Measurements from ENCODE around the gene PLP2. TPM values are rescaled to one million over a fixed set of nuclear protein-coding genes. Genes with fewer than 3 reads are reported as not detected.
A peak's percentile ranks its signal among the peaks of the same experiment; 100 is the strongest.

PLP2 gene
- total RNA-seq, 6 experiments from 2014 or later: 163 to 214 (median 178) TPM

DNA sequence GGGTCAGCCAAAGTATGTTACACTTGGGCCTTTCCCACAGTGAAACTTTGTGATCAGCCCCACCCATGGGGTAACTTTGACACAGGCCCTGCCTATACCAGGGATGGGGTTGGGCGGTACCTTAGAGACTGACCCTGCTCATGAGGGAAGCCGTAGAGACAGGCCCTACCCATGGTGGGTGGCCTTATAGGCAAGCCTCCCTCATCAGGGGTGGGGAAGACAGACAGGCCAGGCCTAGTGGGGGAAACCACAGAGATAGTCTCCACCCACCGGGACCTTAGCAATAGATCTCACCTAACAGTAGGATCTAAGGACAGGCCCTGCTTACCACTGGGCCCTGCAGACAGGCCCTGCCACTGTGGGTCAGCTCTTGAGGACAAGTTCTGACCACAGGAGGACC lies 6.8 kb downstream of the PLP2 start:
- DNase-seq: no peak
- Mint-ChIP-seq H3K4me1 (ENCODE audit: low read depth) (no peaks in the 10 kb centered on the region; the same call in 1 of the 2 replicates), H3K9me3 (no peaks in the 10 kb centered on the region), H3K27ac (no peak overlapping the region), H3K27me3 (ENCODE audit: insufficient read depth) (no peaks in the 10 kb centered on the region), H3K36me3 (ENCODE audit: low read depth) (peaks cover 29% of the 10 kb centered on the region), H3K4me3 (no peak overlapping the region)
- TF ChIP-seq, protein P1, sequence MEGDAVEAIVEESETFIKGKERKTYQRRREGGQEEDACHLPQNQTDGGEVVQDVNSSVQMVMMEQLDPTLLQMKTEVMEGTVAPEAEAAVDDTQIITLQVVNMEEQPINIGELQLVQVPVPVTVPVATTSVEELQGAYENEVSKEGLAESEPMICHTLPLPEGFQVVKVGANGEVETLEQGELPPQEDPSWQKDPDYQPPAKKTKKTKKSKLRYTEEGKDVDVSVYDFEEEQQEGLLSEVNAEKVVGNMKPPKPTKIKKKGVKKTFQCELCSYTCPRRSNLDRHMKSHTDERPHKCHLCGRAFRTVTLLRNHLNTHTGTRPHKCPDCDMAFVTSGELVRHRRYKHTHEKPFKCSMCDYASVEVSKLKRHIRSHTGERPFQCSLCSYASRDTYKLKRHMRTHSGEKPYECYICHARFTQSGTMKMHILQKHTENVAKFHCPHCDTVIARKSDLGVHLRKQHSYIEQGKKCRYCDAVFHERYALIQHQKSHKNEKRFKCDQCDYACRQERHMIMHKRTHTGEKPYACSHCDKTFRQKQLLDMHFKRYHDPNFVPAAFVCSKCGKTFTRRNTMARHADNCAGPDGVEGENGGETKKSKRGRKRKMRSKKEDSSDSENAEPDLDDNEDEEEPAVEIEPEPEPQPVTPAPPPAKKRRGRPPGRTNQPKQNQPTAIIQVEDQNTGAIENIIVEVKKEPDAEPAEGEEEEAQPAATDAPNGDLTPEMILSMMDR (IDR thresholded peaks at IDR 0.05): no peak

GRCh38 chrX:49179358-49179757 lies 7.7 kb downstream of the PLP2 start:
- H3K36me3 Mint-ChIP-seq (ENCODE audit: low read depth): peaks cover 29% of the 10 kb centered on the region
- no peaks in the 10 kb centered on the region for H3K9me3 Mint-ChIP-seq
- DNase-seq: no peak
- TF ChIP-seq, protein P1 (IDR thresholded peaks at IDR 0.05): no peak
- peaks cover 4% of the 10 kb centered on the region for H3K4me1 Mint-ChIP-seq (ENCODE audit: low read depth)
- no peak overlapping the region for H3K27ac Mint-ChIP-seq
- no peak overlapping the region for H3K4me3 Mint-ChIP-seq
- no peaks in the 10 kb centered on the region for H3K27me3 Mint-ChIP-seq (ENCODE audit: insufficient read depth)

- peaks cover 18% of the 10 kb centered on the region for H3K36me3 Mint-ChIP-seq (ENCODE audit: low read depth)
- peak overlapping the region; percentile 66; the same call in 1 of the 2 replicates for H3K4me3 Mint-ChIP-seq
- peaks cover 4% of the 10 kb centered on the region; the same call in 1 of the 2 replicates for H3K4me1 Mint-ChIP-seq (ENCODE audit: low read depth)
- no peaks in the 10 kb centered on the region for H3K9me3 Mint-ChIP-seq
- TF ChIP-seq, protein P1 (IDR thresholded peaks at IDR 0.05): no peak
- H3K27ac Mint-ChIP-seq: peak overlapping the region; percentile 62
- no peak for DNase-seq
- no peaks in the 10 kb centered on the region; the same call in 1 of the 2 replicates for H3K27me3 Mint-ChIP-seq (ENCODE audit: insufficient read depth)
Measured at GRCh38 chrX:49183701-49184281, 12.1 kb downstream of the PLP2 start.

DNA sequence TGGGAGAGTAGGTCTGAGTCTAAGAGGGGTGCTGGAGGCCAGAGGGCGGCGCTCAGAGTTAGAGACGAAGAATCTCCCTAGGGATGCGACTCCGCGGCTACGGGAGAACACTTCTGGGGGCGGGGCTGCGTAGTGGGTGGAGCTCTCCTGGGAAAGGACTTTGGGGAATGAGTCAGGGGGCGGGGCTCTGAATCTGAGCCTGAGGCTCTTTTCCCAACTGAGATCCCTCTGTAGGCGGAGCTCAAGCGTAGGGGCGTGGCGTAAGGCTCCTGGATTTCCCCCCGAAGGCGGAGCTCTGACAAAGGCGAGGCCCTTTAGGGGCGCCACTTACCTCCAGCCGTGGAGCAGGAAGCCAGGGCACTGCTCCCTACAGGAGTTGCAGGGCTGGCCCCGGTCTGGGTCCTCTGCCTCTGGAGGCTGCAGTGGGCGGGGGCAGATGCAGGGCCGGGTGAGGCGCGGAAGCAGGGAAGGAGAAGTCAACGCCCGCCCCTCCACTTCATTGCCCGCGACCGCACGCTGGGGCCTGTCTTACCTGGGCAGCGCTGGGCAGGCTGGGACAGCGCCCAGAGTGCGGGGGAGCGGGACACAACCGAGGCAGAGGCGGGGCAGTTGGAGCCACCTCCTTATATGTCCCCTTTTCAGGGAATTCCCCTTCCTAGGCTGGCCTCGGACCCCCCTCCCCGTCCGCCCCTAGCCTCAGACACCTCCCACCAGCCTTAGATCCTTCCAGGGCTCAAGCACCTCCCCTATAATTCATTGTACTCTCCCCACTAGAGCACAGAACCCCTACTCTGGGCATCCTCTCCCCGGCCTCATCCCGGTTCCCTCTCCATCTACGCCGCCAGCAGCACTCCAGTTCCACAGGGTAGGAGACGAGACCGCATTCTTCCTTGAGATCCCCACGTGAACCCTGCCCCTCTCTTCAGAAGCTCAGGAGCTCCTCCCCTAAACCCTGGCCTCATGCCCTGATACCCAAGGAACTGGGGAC lies 12.9 kb downstream of the PLP2 start:
- TF ChIP-seq, protein P1 (IDR thresholded peaks at IDR 0.05): no peak
- H3K27me3 Mint-ChIP-seq (ENCODE audit: insufficient read depth): no peaks in the 10 kb centered on the region; the same call in 1 of the 2 replicates
- H3K4me1 Mint-ChIP-seq (ENCODE audit: low read depth): peaks cover 7% of the 10 kb centered on the region
- DNase-seq: peak; percentile 57
- no peaks in the 10 kb centered on the region for H3K9me3 Mint-ChIP-seq
- peaks cover 12% of the 10 kb centered on the region for H3K36me3 Mint-ChIP-seq (ENCODE audit: low read depth)
- peak overlapping the region; percentile 62 for H3K27ac Mint-ChIP-seq
- peak overlapping the region; percentile 73 for H3K4me3 Mint-ChIP-seq

DNA sequence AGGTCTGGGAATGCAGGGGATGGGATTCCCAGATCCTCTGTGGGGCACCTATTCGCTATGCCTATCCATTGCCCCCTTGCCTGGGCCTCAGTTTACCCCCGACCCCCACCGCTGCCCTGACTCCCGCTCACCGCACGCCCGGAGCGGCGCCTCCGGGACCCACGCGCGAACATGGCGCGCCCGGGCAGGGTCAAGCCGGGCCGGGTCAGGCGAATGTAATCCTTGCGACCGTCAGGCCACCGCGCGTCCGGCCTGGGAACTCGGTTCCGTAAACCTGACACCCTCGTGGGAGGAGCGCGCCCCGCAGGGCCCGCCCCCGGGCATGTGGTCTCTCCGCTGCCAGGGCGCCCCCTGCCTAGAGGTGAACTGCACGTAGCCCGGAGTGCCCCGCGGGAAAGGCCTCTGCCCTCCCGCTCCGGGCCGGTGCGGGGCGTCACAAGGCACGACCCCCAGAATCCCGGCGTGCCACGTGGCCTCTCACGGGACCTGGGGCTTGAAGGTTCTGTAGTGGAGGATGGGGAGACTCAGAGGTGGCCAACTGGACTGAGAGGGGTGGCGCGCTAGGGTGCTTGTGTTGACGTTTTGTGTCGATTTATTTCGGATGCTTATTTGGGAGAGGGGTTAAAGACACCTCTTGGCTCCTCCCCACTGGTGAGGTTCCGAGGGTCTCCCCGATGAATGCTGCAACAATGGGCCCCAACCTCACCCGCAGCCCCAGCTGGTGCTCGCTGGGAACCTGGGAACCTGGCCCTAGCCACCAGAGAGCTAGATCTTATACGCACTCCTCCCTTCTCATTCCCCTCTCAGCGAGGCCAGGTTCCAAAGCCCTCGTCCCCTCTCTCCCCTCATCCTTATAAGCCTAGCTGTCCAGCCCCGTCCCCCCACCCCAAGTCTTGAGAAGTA lies 14.7 kb downstream of the PLP2 start, which contains the start of gene PRICKLE3:
PRICKLE3 (minus strand) TSS at position 249 of the 903 bp plus-strand sequence; CDS start at position 173, 76 bp downstream.
- TF ChIP-seq, protein P1 (IDR thresholded peaks at IDR 0.05): peak; percentile 62
- Mint-ChIP-seq H3K4me3 (peak within 1 kb of the TSS; percentile 73), H3K4me1 (ENCODE audit: low read depth) (peaks cover 11% of the 10 kb centered on the region), H3K27me3 (ENCODE audit: insufficient read depth) (no peaks in the 10 kb centered on the region; the same call in 1 of the 2 replicates), H3K36me3 (ENCODE audit: low read depth) (peaks cover 7% of the 10 kb centered on the region), H3K27ac (peak within 1 kb of the TSS; percentile 61), H3K9me3 (no peaks in the 10 kb centered on the region)
- peak; percentile 31 for DNase-seq

Measured in HFFc6 (cell line).